Measurements from ENCODE around the gene ENTPD2. TPM values are rescaled to one million over a fixed set of nuclear protein-coding genes. Genes with fewer than 3 reads are reported as not detected.

Gene ENTPD2
- total and polyA plus RNA-seq, 2 of the 4 experiments (the other 2 are of a cell fraction): not detected

DNA sequence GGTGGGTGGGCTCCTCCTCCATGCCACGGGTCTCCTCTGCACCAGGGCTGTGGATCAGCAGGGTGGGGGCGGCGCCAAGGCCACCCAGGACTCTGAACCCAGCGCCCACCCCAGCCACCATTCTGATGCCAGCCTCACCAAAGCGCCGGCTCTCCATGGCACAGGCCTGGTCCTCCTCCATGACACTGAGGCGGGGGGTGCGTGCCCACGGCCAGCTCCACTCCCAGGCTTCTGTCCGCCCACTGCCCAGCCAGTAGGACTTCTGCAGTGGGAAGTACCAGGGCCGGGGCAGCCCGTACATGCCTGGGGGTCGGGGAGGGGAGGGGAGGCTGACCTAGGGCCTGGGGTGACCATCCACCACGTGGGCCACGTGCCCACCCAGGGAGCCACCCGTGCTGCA, 37.4 kb downstream of the ENTPD2 start:
- Histone ChIP-seq H3K4me3 (ENCODE audit: insufficient read depth, low read depth, low read length) (no peak overlapping the region), H4K8ac (ENCODE audit: low read depth in 2 of 2, low read length in 2 of 2) (no peak overlapping the region), H4K5ac (ENCODE audit: low read depth, low read length) (no peak overlapping the region), H3K23ac (ENCODE audit: low read depth, low read length) (no peak overlapping the region), H2BK20ac (ENCODE audit: low read depth, low read length) (no peak overlapping the region), H2AK9ac (replicated peaks; ENCODE audit: low read depth, low read length, poor library complexity) (no peak overlapping the region), H4K20me1 (ENCODE audit: insufficient read depth, low read length) (no peaks in the 10 kb centered on the region; the same call in 1 of the 2 replicates), H3K9me3 (ENCODE audit: control insufficient read depth, insufficient read depth, low read length) (no peaks in the 10 kb centered on the region), H3K18ac (ENCODE audit: low read depth, low read length) (no peak overlapping the region), H2BK15ac (ENCODE audit: low read depth, low read length) (no peak overlapping the region), H3K4me1 (ENCODE audit: control insufficient read depth, insufficient read depth, low read length) (no peaks in the 10 kb centered on the region), H3K27me3 (ENCODE audit: control insufficient read depth, insufficient read depth, low read length) (no peaks in the 10 kb centered on the region), H2BK120ac (ENCODE audit: low read depth, low read length) (no peak overlapping the region), H3K9me1 (ENCODE audit: insufficient read depth, low read length) (no peaks in the 10 kb centered on the region), H3K9ac (ENCODE audit: low read depth, low read length) (no peak overlapping the region), H4K91ac (ENCODE audit: insufficient read depth, low read depth, low read length) (no peak overlapping the region), H3K36me3 (ENCODE audit: control insufficient read depth, insufficient read depth, low read length) (peaks cover 39% of the 10 kb centered on the region; the same call in 1 of the 2 replicates), H3K79me1 (ENCODE audit: low read depth in 1 of 2, low read length in 2 of 2) (no peaks in the 10 kb centered on the region), H3K14ac (replicated peaks; ENCODE audit: low read depth, low read length) (no peak overlapping the region), H3K4ac (ENCODE audit: low read depth, low read length) (no peak overlapping the region), H2AFZ (replicated peaks; ENCODE audit: low read length, poor library complexity) (no peak overlapping the region), H2BK5ac (ENCODE audit: low read depth, low read length, poor library complexity, severe bottlenecking) (no peak overlapping the region), H2AK5ac (ENCODE audit: low read depth, low read length) (no peak overlapping the region), H3K27ac (ENCODE audit: insufficient read depth, low read length) (no peak overlapping the region), H3K56ac (ENCODE audit: extremely low read depth, insufficient read depth, low read length) (no peak overlapping the region), H3K4me2 (ENCODE audit: low read depth, low read length) (no peak overlapping the region)
- CTCF ChIA-PET: no interaction called here
- BruUV-seq (replicated peaks): no TSS peak
- in situ Hi-C loops (cut with MboI; ENCODE audit: low sequenced_read_pairs) (no loop called here), intact Hi-C loops (cut with micrococcal nuclease) (no loop called here), dilution Hi-C loops (cut with HindIII; ENCODE audit: low sequenced_read_pairs, unreplicated experiment) (no loop called here)
- POLR2A ChIA-PET (ENCODE audit: unreplicated experiment): no interaction called here
- DNase-seq: no peak
- TF ChIP-seq MXI1 (IDR thresholded peaks at IDR 0.05; ENCODE audit: borderline replicate concordance, low read depth, low read length) (no peak), FOS (IDR thresholded peaks at IDR 0.05; ENCODE audit: low read depth, low read length) (no peak), NFE2L2 (IDR thresholded peaks at IDR 0.05; ENCODE audit: low read depth, low read length) (no peak), MAFK (IDR thresholded peaks at IDR 0.05; ENCODE audit: low read depth, low read length) (no peak), RAD21 (IDR thresholded peaks at IDR 0.05; ENCODE audit: low read length) (no peak), RFX5 (IDR thresholded peaks at IDR 0.05; ENCODE audit: low read depth, low read length) (no peak), CEBPB (IDR thresholded peaks at IDR 0.05; ENCODE audit: low read depth, low read length) (no peak), MAZ (IDR thresholded peaks at IDR 0.05; ENCODE audit: borderline replicate concordance, low read depth, low read length) (no peak), POLR2A (IDR thresholded peaks at IDR 0.05; ENCODE audit: low read depth, low read length) (no peak), BHLHE40 (IDR thresholded peaks at IDR 0.05; ENCODE audit: low read depth, low read length) (no peak), SMC3 (IDR thresholded peaks at IDR 0.05; ENCODE audit: low read depth, low read length) (no peak), RCOR1 (IDR thresholded peaks at IDR 0.05; ENCODE audit: insufficient replicate concordance, low read length) (no peak), CHD1 (IDR thresholded peaks at IDR 0.05; ENCODE audit: low read depth, low read length) (no peak)
- TF ChIP-seq, protein P1, sequence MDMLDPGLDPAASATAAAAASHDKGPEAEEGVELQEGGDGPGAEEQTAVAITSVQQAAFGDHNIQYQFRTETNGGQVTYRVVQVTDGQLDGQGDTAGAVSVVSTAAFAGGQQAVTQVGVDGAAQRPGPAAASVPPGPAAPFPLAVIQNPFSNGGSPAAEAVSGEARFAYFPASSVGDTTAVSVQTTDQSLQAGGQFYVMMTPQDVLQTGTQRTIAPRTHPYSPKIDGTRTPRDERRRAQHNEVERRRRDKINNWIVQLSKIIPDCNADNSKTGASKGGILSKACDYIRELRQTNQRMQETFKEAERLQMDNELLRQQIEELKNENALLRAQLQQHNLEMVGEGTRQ (IDR thresholded peaks at IDR 0.05; ENCODE audit: low read depth, low read length): no peak
- TF ChIP-seq, protein P2, sequence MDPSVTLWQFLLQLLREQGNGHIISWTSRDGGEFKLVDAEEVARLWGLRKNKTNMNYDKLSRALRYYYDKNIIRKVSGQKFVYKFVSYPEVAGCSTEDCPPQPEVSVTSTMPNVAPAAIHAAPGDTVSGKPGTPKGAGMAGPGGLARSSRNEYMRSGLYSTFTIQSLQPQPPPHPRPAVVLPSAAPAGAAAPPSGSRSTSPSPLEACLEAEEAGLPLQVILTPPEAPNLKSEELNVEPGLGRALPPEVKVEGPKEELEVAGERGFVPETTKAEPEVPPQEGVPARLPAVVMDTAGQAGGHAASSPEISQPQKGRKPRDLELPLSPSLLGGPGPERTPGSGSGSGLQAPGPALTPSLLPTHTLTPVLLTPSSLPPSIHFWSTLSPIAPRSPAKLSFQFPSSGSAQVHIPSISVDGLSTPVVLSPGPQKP (IDR thresholded peaks at IDR 0.05; ENCODE audit: borderline replicate concordance, low read depth, low read length): no peak
- TF ChIP-seq, protein P3, sequence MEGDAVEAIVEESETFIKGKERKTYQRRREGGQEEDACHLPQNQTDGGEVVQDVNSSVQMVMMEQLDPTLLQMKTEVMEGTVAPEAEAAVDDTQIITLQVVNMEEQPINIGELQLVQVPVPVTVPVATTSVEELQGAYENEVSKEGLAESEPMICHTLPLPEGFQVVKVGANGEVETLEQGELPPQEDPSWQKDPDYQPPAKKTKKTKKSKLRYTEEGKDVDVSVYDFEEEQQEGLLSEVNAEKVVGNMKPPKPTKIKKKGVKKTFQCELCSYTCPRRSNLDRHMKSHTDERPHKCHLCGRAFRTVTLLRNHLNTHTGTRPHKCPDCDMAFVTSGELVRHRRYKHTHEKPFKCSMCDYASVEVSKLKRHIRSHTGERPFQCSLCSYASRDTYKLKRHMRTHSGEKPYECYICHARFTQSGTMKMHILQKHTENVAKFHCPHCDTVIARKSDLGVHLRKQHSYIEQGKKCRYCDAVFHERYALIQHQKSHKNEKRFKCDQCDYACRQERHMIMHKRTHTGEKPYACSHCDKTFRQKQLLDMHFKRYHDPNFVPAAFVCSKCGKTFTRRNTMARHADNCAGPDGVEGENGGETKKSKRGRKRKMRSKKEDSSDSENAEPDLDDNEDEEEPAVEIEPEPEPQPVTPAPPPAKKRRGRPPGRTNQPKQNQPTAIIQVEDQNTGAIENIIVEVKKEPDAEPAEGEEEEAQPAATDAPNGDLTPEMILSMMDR (conservative IDR thresholded peaks at IDR 0.05; ENCODE audit: low read depth, low read length): no peak
- WGBS, 2 experiments (ENCODE audit: extremely low coverage in 2 of 2, insufficient read length in 1 of 2): 100% methylated on average over 5 of the region's 16 CpGs; no CpG with 5 or more reads in 1 of the 2 experiments
- ATAC-seq (ENCODE audit: low read depth): no peak

Measured in IMR-90 (cell line).